MG63 (cell line): ENCODE measurements around the gene NARF. TPM values are rescaled to one million over a fixed set of nuclear protein-coding genes. Genes with fewer than 3 reads are reported as not detected.
"Not testable (repeated sequence)": the region's sequence is repeated elsewhere in the genome, so short reads cannot be mapped to it uniquely, and the experiment has no call there.

Source experiments
- DNase-seq: peaks from one replicate; pipeline ENCODE4 v3.0.0-alpha.2; 2020
- H3K27me3 ChIP-seq: fragments of 250-450 bp; sonication (Bioruptor Pico); 2 replicates; pipeline ENCODE4 v1.5.1; 2020; ENCODE audit warnings: mild to moderate bottlenecking, moderate library complexity
- H3K36me3 ChIP-seq: fragments of 250-450 bp; sonication (Bioruptor Pico); 2 replicates; pipeline ENCODE4 v1.5.1; 2020; ENCODE audit warnings: mild to moderate bottlenecking, moderate library complexity
- H3K4me3 ChIP-seq: fragments of 250-450 bp; sonication (Bioruptor Pico); 2 replicates; pipeline ENCODE4 v1.5.1; 2020; ENCODE audit warnings: mild to moderate bottlenecking, moderate library complexity
- H3K9me3 ChIP-seq: fragments of 250-450 bp; sonication (Bioruptor Pico); 2 replicates; pipeline ENCODE4 v1.5.1; 2020; ENCODE audit warnings: mild to moderate bottlenecking, moderate library complexity
- total RNA-seq: library from RNA; depleted of rRNA; stranded (reverse); fragments of >200 nt; shearing (Covaris generic); gene quantifications from 2 replicates; pipeline ENCODE4 v1.2.3, GENCODE V29; 2014; ENCODE audit warnings: low replicate concordance; rRNA removed

Gene NARF
- total RNA-seq: 15.8 and 33.7 TPM in 2 replicates

DNA sequence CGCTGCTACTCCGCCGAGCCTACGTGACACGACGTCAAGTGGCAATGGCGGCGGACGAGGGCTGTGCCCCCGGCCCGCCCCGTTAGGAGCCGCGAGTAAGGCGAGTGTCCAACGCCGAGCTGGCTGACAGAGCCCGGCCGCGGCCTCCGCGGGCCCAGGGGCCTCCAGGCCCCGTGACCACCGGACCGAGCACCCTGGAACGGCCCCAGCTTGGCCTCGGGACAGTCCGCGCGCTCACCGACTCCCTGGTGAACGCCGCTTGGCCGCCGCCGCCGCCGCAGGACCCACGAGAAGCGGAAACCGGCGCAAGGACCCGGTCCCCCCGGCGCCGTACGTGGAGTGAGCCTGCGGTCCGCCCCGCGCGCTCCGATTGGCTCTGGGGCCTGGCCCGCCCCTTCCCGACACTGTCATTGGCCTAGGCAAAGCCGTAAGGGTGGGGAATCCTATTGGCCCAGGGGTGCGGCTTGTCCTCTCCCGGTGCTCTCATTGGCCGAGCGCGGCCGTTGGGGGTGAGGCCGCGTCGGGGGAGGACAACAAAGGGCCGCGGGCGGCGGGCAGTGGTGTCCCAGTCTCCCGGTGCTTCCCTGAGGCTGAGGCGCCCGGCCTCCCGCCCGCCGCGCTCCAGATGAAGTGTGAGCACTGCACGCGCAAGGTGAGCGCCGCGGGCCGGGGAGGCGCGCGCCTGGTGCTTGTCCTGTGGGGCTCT, at the start of gene NARF:
TSS of gene NARF (plus strand) at position 563 of the 706 bp plus-strand sequence. CDS start at position 626, 63 bp downstream.
- no peaks in the 10 kb centered on the region for H3K27me3 ChIP-seq
- no peaks in the 10 kb centered on the region for H3K9me3 ChIP-seq
- DNase-seq: peak; percentile 100
- peak within 1 kb of the TSS; percentile 74 for H3K4me3 ChIP-seq
- H3K36me3 ChIP-seq: peaks cover 20% of the 10 kb centered on the region

- Histone ChIP-seq H3K36me3 (no peaks in the 10 kb centered on the region), H3K27me3 (no peaks in the 10 kb centered on the region), H3K9me3 (no peaks in the 10 kb centered on the region), H3K4me3 (no peak overlapping the region)
- DNase-seq: no peak
Observed at GRCh38 chr17:82408938-82409318, 49.6 kb upstream of the NARF start.

DNA sequence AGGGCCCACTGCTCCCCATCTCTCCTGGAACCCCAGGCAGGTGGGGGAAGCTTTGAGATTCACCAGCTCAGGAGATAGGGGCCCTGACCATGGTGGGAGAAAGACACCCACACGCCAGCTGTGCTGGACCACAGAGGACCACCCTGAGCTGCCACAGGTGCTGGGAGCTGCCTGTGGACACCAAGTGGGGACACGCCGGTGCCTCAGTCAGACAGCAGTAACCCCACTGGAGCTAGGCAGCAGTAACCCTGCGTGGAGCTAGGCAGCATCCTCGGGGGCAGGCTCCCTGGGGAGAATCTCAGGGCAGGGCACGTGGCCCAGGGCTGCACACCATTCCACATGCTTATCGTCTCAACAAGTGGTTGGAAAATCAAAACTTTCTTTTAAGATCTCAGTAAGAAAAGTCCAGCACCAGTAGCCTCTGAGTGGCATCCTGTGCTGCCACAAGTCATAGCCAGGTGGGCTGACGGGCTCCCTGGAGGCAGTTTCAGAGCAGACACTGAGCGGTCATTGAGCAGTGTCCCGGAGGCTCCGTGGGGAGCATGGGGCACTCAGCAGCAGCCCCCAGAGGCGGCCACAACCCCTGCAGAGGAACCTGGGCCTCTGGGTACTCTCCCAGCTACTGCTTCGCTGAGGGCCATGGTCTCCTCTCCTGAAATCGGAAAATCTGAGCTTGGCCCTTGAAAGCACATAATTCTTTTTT, 48.4 kb upstream of the NARF start:
- DNase-seq: no peak
- Histone ChIP-seq H3K27me3 (no peaks in the 10 kb centered on the region), H3K36me3 (no peaks in the 10 kb centered on the region), H3K9me3 (no peaks in the 10 kb centered on the region), H3K4me3 (no peak overlapping the region)

- DNase-seq: no peak
- Histone ChIP-seq H3K4me3 (no peak overlapping the region), H3K36me3 (no peaks in the 10 kb centered on the region), H3K27me3 (no peaks in the 10 kb centered on the region), H3K9me3 (no peaks in the 10 kb centered on the region)
Observed at GRCh38 chr17:82411396-82412053, 47.0 kb upstream of the NARF start.

DNA sequence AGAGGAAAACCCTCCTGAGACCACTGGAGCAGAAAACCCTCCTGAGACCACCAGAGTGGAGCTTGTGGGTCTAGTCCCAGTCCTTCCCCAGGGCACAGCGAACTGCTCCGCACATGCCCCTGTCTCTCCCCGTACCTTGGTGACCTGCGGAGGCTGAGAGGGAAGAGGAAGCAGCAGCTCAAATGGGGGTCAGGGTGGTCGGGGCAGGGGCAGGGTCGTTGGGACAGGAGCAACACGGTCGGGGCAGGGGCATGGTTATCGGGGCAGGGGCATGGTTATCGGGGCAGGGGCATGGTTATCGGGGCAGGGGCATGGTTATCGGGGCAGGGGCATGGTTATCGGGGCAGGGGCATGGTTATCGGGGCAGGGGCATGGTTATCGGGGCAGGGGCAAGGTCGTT, 46.5 kb upstream of the NARF start:
- DNase-seq, H3K36me3 ChIP-seq: not testable (repeated sequence)

DNA sequence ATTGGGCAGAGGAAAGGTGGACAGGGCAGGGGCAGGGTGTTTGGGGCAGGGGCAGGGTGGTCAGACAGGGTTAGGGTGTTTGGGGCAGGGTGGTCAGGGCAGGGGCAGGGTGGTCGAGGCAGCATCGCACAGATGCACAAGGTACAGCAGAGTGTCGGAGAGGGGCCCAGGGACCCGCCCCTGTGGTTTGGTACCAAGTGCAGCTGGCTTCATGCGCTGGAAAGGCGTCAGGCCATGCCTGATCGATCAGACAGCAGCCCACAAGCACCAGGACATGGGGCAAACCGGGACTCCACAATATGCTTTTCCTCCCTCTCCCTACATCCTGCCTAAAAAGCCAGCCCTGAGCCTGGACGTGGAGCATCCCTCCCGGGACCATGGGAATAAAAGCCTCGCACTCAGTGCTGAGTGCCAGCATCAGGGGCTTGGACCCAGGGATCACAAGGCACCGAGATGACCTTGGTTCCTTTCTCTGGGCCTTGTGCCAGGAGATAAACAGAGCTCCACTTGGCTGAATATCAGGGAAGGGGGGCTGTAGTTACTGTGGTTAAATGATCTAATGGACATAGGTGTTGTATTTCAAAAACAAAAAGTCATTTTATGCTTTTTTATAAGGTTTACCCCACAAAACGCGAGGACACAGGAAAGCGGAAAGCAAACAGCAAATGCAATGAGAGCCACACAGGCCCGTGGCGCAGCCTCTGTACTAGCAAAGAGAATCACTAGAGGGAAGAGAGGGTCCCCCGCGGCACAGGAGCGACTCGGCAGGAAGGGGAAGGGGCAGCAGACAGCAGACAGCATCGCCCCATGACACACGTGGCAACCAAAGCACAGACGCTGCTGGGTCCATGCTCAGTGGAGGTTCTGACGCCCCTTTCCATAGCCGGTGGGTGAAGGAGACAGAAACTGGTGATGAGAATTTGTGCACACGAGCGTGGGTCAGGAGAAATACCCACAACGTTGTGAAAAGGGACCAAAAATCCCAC, 45.7 kb upstream of the NARF start:
- no peaks in the 10 kb centered on the region for H3K36me3 ChIP-seq
- DNase-seq: no peak
- H3K27me3 ChIP-seq: no peaks in the 10 kb centered on the region

More for the DNA sequence above, 46.5 kb upstream of the NARF start:
- H3K27me3 ChIP-seq, H3K9me3 ChIP-seq, H3K4me3 ChIP-seq: not testable (repeated sequence)

GRCh38 chr17:82414548-82415281, 43.8 kb upstream of the NARF start:
- DNase-seq: peak; percentile 70

More for the DNA sequence above, 45.7 kb upstream of the NARF start:
- H3K4me3 ChIP-seq: no peak overlapping the region
- H3K9me3 ChIP-seq: no peaks in the 10 kb centered on the region

GRCh38 chr17:82415336-82415735, 43.2 kb upstream of the NARF start:
- Histone ChIP-seq H3K9me3 (no peaks in the 10 kb centered on the region), H3K27me3 (no peaks in the 10 kb centered on the region), H3K4me3 (no peak overlapping the region), H3K36me3 (no peaks in the 10 kb centered on the region)
- DNase-seq: no peak

More at GRCh38 chr17:82414548-82415281, 43.8 kb upstream of the NARF start:
- H3K9me3 ChIP-seq: no peaks in the 10 kb centered on the region
- no peak overlapping the region for H3K4me3 ChIP-seq
- H3K27me3 ChIP-seq: no peaks in the 10 kb centered on the region
- no peaks in the 10 kb centered on the region for H3K36me3 ChIP-seq

- H3K27me3 ChIP-seq: no peaks in the 10 kb centered on the region
- H3K9me3 ChIP-seq: no peaks in the 10 kb centered on the region
- H3K4me3 ChIP-seq: no peak overlapping the region
- DNase-seq: no peak
- H3K36me3 ChIP-seq: no peaks in the 10 kb centered on the region
Observed at GRCh38 chr17:82415786-82416185, 42.8 kb upstream of the NARF start.

DNA sequence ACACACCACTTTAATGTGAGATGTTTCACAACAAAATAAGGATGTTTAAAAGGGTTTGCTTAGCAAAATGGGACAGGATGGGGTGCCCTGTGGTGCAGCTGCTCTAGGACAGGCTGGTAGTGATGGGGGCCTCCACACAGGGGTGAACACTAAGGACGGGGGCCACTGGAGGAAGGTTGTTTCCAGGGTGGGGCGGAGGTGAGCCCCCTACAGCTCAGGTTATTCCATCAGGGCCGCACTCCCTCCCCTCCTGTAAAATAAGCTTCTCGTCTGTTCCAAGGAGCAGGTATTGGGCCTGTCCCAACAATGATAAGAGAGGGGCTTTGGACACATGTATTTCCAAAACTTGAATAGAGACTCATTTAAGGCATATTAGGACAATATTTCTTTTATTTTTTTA, 42.3 kb upstream of the NARF start:
- no peak for DNase-seq
- H3K27me3 ChIP-seq: no peaks in the 10 kb centered on the region
- no peak overlapping the region for H3K4me3 ChIP-seq
- H3K36me3 ChIP-seq: no peaks in the 10 kb centered on the region
- no peaks in the 10 kb centered on the region for H3K9me3 ChIP-seq

DNA sequence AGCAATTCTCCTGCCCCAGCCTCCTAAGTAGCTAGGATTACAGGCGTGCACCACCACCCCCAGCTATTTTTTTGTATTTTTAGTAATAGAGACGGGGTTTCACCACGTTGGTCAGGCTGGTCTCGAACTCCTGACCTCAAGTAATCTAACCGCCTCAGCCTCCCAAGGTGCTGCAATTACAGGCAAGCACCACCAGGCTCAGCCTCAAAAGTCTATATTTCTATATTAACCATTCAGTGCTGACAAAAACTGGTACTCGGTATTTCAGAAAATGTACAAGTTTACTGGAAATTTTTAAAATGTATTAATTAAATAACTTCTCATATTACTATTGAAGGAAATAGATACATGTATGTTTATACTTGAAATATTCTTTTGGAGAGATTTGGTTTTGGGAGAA, 41.8 kb upstream of the NARF start:
- H3K9me3 ChIP-seq: no peaks in the 10 kb centered on the region

DNA sequence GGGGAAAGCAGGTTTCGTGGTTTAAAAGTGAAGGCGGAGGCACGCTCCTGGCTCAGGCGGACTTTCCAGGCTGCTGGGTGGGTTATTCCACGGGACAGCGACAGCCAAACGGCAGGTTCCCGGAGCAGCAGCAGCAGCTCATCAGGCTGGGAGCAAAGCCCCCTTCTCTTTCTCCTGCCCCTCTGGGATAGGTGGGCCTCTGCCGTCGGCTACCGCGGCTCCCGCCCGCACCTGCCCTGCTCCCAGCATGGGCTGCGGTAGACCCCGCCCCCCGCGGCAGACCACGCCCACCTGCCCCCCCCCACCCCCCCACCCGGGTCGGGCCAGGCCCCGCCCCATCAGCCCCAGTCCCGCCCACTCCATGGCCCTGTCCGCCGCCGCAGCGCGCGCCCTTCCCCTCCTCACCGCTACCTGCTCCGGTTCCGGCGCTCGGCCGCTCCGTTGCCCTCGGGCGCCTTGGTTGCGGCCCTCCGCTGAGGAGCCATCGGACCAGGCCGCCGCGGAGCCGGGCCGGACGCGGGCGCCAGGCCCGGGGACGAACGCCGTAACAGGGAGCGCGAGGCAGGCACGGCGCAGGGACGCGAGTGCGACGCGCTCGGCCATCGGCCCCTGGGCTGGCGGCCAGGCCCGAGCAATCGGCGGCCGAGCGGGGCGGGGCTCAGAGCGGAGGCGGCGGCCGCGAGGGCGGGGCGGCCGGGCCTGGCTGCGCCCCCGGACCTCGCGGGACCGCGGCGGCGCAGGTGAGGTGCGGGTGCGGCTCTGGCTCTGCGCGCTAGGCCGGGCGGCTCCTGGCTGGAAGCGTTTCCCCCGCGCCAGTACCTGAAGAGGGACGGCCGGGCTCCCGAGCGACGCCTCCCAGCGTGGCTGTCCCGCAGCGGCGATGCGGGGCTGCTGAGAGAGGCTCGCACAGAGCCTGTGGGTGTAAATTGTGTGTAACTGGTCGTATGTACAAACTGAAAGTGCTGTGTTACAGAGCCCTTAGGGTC, 40.2 kb upstream of the NARF start, which contains the start of the genes HEXD and OGFOD3:
TSS of gene HEXD (plus strand) at position 347 of the 986 bp plus-strand sequence. CDS start 1,453 bp downstream, outside the sequence.
TSS of gene OGFOD3 (minus strand) at position 586 of the 986 bp plus-strand sequence. CDS start at position 485, 101 bp downstream.
- peak; percentile 82 for DNase-seq
- H3K27me3 ChIP-seq: no peaks in the 10 kb centered on the region
- no peaks in the 10 kb centered on the region for H3K9me3 ChIP-seq
- peak within 1 kb of the TSS; percentile 60 for H3K4me3 ChIP-seq
- no peaks in the 10 kb centered on the region for H3K36me3 ChIP-seq

More for the DNA sequence above, 41.8 kb upstream of the NARF start:
- H3K36me3 ChIP-seq: no peaks in the 10 kb centered on the region
- no peak for DNase-seq
- no peak overlapping the region for H3K4me3 ChIP-seq
- H3K27me3 ChIP-seq: no peaks in the 10 kb centered on the region

- no peak for DNase-seq
- Histone ChIP-seq H3K4me3 (peak overlapping the region; percentile 60), H3K36me3 (no peaks in the 10 kb centered on the region), H3K9me3 (no peaks in the 10 kb centered on the region), H3K27me3 (no peaks in the 10 kb centered on the region)
Observed at GRCh38 chr17:82419540-82419939, 39.0 kb upstream of the NARF start.

DNA sequence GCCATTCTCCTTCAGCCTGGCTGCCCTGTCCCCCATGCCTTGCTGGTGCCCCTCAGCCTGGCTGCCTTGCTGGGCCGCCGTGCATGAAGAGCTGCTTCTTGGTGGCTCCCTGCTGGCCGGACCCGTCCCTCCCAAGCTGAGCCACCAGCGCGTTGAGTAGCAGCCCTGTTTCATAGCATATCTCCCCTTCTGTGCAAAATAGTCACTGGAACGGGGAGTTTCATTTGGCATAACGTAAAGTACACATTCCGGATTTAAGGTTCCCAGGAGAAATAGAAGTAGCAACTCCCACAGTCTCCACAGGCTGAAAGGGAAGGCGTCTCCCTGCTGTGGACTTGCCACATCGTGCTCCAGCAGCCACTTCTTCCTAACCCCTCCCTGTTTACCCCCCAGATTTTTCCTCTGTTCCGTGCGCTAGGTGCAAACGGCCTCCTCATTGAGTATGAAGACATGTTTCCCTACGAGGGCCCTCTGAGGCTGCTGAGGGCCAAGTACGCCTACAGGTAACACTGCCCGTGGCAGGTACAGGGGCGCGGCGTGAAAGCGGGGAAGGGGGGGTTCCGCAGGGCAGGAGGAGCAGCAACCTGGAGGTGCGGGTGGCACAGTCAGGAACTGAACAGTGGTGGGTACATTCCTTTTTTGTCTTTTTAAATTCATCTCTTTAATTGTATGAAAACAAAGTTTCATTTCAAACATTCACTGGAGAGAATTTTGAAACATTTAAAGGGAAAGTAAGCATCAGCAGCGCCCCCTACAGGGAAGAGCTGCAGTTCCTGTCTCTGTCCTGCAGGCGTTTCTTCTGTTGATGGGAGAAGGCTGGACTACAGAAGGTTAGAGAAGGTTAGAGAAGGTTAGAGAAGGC, 34.3 kb upstream of the NARF start:
- no peak overlapping the region for H3K4me3 ChIP-seq
- no peaks in the 10 kb centered on the region for H3K27me3 ChIP-seq
- peak; percentile 34 for DNase-seq
- no peaks in the 10 kb centered on the region for H3K36me3 ChIP-seq
- no peaks in the 10 kb centered on the region for H3K9me3 ChIP-seq
